Heart left ventricle (tissue), 16 donors: ENCODE results near the gene PDE6B. TPM values are rescaled to one million over a fixed set of nuclear protein-coding genes. Genes with fewer than 3 reads are reported as not detected.

ENCODE experiments used
- ATAC-seq, 4 donors: fragments of 200-7000 bp; cut with Tn5 transposase; one replicate each; pipeline ENCODE4 v1.9.1; 2020 to 2022; ENCODE audit warnings: moderate library complexity in 4 of 4, mild to moderate bottlenecking in 3 of 4, moderate number of reproducible peaks in 1 of 4
- DNase-seq, 5 donors: peaks; one replicate each; pipeline ENCODE4 v3.0.0-alpha.2; 2020
- H3K27ac ChIP-seq, 12 donors: fragments of 200-600 bp; sonication (generic) in 4 of 12; one replicate each; pipeline versions ENCODE4 v1.5.0 to v1.8.0; 2016 to 2022; ENCODE audit warnings: mild to moderate bottlenecking in 2 of 12
- H3K27me3 ChIP-seq, 9 donors: fragments of 200-600 bp; sonication (generic) in 2 of 9; one replicate each; pipeline versions ENCODE4 v1.5.1 to v1.8.0; 2016 to 2022; ENCODE audit warnings: mild to moderate bottlenecking in 3 of 9
- H3K36me3 ChIP-seq, 9 donors: fragments of 200-600 bp; sonication (generic) in 2 of 9; one replicate each; pipeline versions ENCODE4 v1.5.0 to v1.8.0; 2018 to 2022; ENCODE audit warnings: mild to moderate bottlenecking in 2 of 9
- H3K4me1 ChIP-seq, 12 donors: fragments of 200-600 bp; sonication (generic) in 4 of 12; one replicate each; pipeline versions ENCODE4 v1.5.0 to v1.8.0; 2016 to 2022; ENCODE audit warnings: mild to moderate bottlenecking in 3 of 12
- H3K4me3 ChIP-seq, 12 donors: fragments of 200-600 bp; sonication (generic) in 4 of 12; one replicate each; pipeline versions ENCODE4 v1.5.0 to v1.8.0; 2017 to 2022; ENCODE audit warnings: mild to moderate bottlenecking in 9 of 12, moderate library complexity in 4 of 12
- H3K9me3 ChIP-seq, 12 donors: fragments of 200-600 bp; sonication (generic) in 4 of 12; one replicate each; pipeline versions ENCODE4 v1.5.0 to v1.8.0; 2016 to 2022; ENCODE audit warnings: mild to moderate bottlenecking in 1 of 12
- CTCF ChIP-seq, 12 donors: fragments of 200-600 bp; sonication (generic) in 4 of 12; IDR thresholded peaks; one replicate each; pipeline versions ENCODE4 v1.5.0 to v1.8.0; 2018 to 2022; ENCODE audit warnings: antibody characterized with exemption in 12 of 12, mild to moderate bottlenecking in 5 of 12
- POLR2A ChIP-seq, 2 donors: fragments of 450-650 bp; IDR thresholded peaks; one replicate each; pipeline ENCODE4 v1.6.1; 2017; ENCODE audit warnings: antibody characterized with exemption in 2 of 2, mild to moderate bottlenecking in 2 of 2, moderate library complexity in 2 of 2
- WGBS, 4 donors: extraction: QIAGEN DNeasy Blood & Tissue Kit in 2 of 4; methylation state at CpG; one replicate each; pipeline versions ENCODE4 v1.1.5 to v1.1.7; 2013 to 2018; 5-methylcytosine and 5-hydroxymethylcytosine counted together
- intact Hi-C, 10 donors: fragments of 100-400 bp; cut with DNase I; formaldehyde crosslinking; loops; one replicate each; pipeline versions ENCODE4 v1.11.1 to v1.14.2; 2022
- polyA plus RNA-seq, 2 donors: library from polyadenylated mRNA; stranded (reverse); fragments of 200-250 nt; gene quantifications; one replicate each; pipeline ENCODE4 v1.2.3, GENCODE V29; 2013
- total RNA-seq, 9 donors: library from RNA; depleted of rRNA in 2 of 9; stranded (reverse); fragments of >200 nt in 2 of 9; fragmentation: NEBNext Ultra II Directional in 3 of 9; extraction: Animal tissue kit (Norgen Biotek cat#: 25700) in 3 of 9; gene quantifications; one replicate each; pipeline versions ENCODE4 v1.1.0 to v1.2.4, GENCODE V29; 2016 to 2023
- donor health status: ischemic (EF 13 %, LVEDD 7.1; RV severe dilation, severe dysfunction).
- donor health status: healthy with polysubstance abuse.
- donor health status: DM: no; HTN: yes; CAD: no.
- donor health status: DM: no; HTN: no; CAD: no.
- donor health status: ischemic (EF 25% LVEDD 6.9; RV normal size, moderate dysfunction).
- donor health status: ischemic (EF 25% LVEDD 5.7; RV mildly dilated, moderate dysfunction).
- donor health status: healthy.
- donor health status: DM: yes; HTN: yes; CAD: no.
- donor health status: ischemic (EF 35%, LVEDD 5.7; RV mildly dilated, moderate dysfunction).
- donor health status: nonischemic (EF 11% LVEDD 7.7; RV severe dilation, severe dysfunction).
- donor health status: DM: yes; HTN: yes; CAD: no.
- donor health status: PGD.
- donor health status: ischemic (EF 29% LVEDD 5.4; RV normal size, mild dysfunction).
- donor health status: nonischemic (EF 23%, LVEDD 6.1; RV moderate dilation, normal function).

The PDE6B gene
- total and polyA plus RNA-seq, 11 donors: 0.61 to 8.4 (median 3.5) TPM

GRCh38 chr4:657338-657833 is 32.0 kb downstream of the PDE6B start:
- intact Hi-C loops: no loop called here
- WGBS, 4 donors: 75 to 85% (median 79%) methylated on average over 18 to 23 of the region's 23 CpGs
- H3K27ac ChIP-seq: no peak overlapping the region
- H3K9me3 ChIP-seq: no peaks in the 10 kb centered on the region
- peak in 2 of 5 donors; percentile 24 to 46 for DNase-seq
- H3K4me3 ChIP-seq: no peak overlapping the region
- no peaks in the 10 kb centered on the region for H3K27me3 ChIP-seq
- TF ChIP-seq CTCF (IDR thresholded peaks at IDR 0.05) (no peak), POLR2A (IDR thresholded peaks at IDR 0.05) (no peak)
- ATAC-seq: no peak
- no peaks in the 10 kb centered on the region for H3K4me1 ChIP-seq
- no peaks in the 10 kb centered on the region for H3K36me3 ChIP-seq

GRCh38 chr4:657834-658667 is 32.7 kb downstream of the PDE6B start:
- ATAC-seq (no peak), DNase-seq (peak in 3 of 5 donors; percentile 27 to 59 (median 27))
- H3K27me3 ChIP-seq: peaks cover 0 to 5% (median 0%) of the 10 kb centered on the region in 9 donors
- no peaks in the 10 kb centered on the region for H3K36me3 ChIP-seq
- peaks cover 0 to 2% (median 0%) of the 10 kb centered on the region in 12 donors for H3K4me1 ChIP-seq
- H3K4me3 ChIP-seq: no peak overlapping the region
- intact Hi-C loops: no loop called here
- H3K27ac ChIP-seq: no peak overlapping the region
- H3K9me3 ChIP-seq: no peaks in the 10 kb centered on the region
- WGBS, 4 donors: 69 to 85% (median 80%) methylated on average over 11 to 27 of the region's 27 CpGs
- TF ChIP-seq POLR2A (IDR thresholded peaks at IDR 0.05) (no peak), CTCF (IDR thresholded peaks at IDR 0.05) (no peak)

GRCh38 chr4:658681-659667 is 33.6 kb downstream of the PDE6B start:
- Histone ChIP-seq H3K27ac (no peak overlapping the region), H3K27me3 (peaks cover 0 to 14% (median 0%) of the 10 kb centered on the region in 9 donors), H3K4me3 (no peak overlapping the region), H3K36me3 (no peaks in the 10 kb centered on the region), H3K9me3 (no peaks in the 10 kb centered on the region), H3K4me1 (peaks cover 0 to 11% (median 2%) of the 10 kb centered on the region in 12 donors)
- TF ChIP-seq POLR2A (IDR thresholded peaks at IDR 0.05): no peak
- TF ChIP-seq CTCF (IDR thresholded peaks at IDR 0.05): no peak
- peak in 3 of 5 donors; percentile 15 to 55 (median 19) for DNase-seq
- intact Hi-C loops: no loop called here
- 89 to 96% (median 91%) methylated on average over 30 to 32 of the region's 32 CpGs for WGBS, 4 donors
- ATAC-seq: no peak
